Stimulated activated CD4-positive, alpha-beta T cell treated with anti-CD3 and anti-CD28 coated beads, Interleukin-4, amount 100 ng/mL, for 24 hours (primary cell): ENCODE data around the gene SBK1.
A peak's percentile ranks its signal among the peaks of the same experiment; 100 is the strongest.
"Not testable (repeated sequence)": the region's sequence is repeated elsewhere in the genome, so short reads cannot be mapped to it uniquely, and the experiment has no call there.

Source experiments
- DNase-seq: peaks from one replicate; pipeline ENCODE4 v3.0.0-alpha.2; 2020

Gene SBK1

GRCh38 chr16:28310796-28311195 lies 18.5 kb downstream of the SBK1 start:
- DNase-seq: no peak

GRCh38 chr16:28311413-28311812 lies 19.1 kb downstream of the SBK1 start:
- no peak for DNase-seq

GRCh38 chr16:28311913-28312312 lies 19.6 kb downstream of the SBK1 start:
- peak; percentile 37 for DNase-seq

- DNase-seq: no peak
Observed at GRCh38 chr16:28312327-28312726, 20.0 kb downstream of the SBK1 start.

GRCh38 chr16:28313587-28313986 lies 21.3 kb downstream of the SBK1 start:
- DNase-seq: no peak

GRCh38 chr16:28316054-28316453 lies 23.7 kb downstream of the SBK1 start:
- DNase-seq: no peak

GRCh38 chr16:28317040-28317880 lies 24.9 kb downstream of the SBK1 start:
- peak; percentile 80 for DNase-seq

GRCh38 chr16:28318042-28318744 lies 25.9 kb downstream of the SBK1 start:
- no peak for DNase-seq

GRCh38 chr16:28319476-28320022 lies 27.2 kb downstream of the SBK1 start:
- no peak for DNase-seq

GRCh38 chr16:28320023-28320561 lies 27.8 kb downstream of the SBK1 start:
- DNase-seq: no peak

GRCh38 chr16:28320741-28321140 lies 28.4 kb downstream of the SBK1 start:
- no peak for DNase-seq

- peak; percentile 50 for DNase-seq
Observed at GRCh38 chr16:28321700-28322411, 29.5 kb downstream of the SBK1 start.

- DNase-seq: no peak
Observed at GRCh38 chr16:28324235-28324886, 32.0 kb downstream of the SBK1 start.

- no peak for DNase-seq
Observed at GRCh38 chr16:28324887-28325279, 32.6 kb downstream of the SBK1 start.

GRCh38 chr16:28326881-28327610 lies 34.7 kb downstream of the SBK1 start:
- peak; percentile 73 for DNase-seq

GRCh38 chr16:28330232-28330631 lies 37.9 kb downstream of the SBK1 start:
- DNase-seq: not testable (repeated sequence)

- DNase-seq: not testable (repeated sequence)
Observed at GRCh38 chr16:28330981-28331380, 38.7 kb downstream of the SBK1 start.

- not testable (repeated sequence) for DNase-seq
Observed at GRCh38 chr16:28332632-28333031, 40.3 kb downstream of the SBK1 start.

GRCh38 chr16:28335678-28336077 lies 43.4 kb downstream of the SBK1 start:
- DNase-seq: not testable (repeated sequence)

GRCh38 chr16:28336940-28337710 lies 44.8 kb downstream of the SBK1 start:
- DNase-seq: not testable (repeated sequence)

GRCh38 chr16:28338230-28338629 lies 45.9 kb downstream of the SBK1 start:
- not testable (repeated sequence) for DNase-seq
